ENCODE results near the gene MED9.
A peak's percentile ranks its signal among the peaks of the same experiment; 100 is the strongest.
"Not testable (repeated sequence)": the region's sequence is repeated elsewhere in the genome, so short reads cannot be mapped to it uniquely, and the experiment has no call there.

Gene MED9

GRCh38 chr17:17476865-17477467 is at the start of gene MED9:
TSS of gene MED9 (plus strand) at chr17:17477000. CDS start at chr17:17477042, 42 bp downstream.
- peak; percentile 97 for DNase-seq (ENCODE audit: low read depth, low spot score)

GRCh38 chr17:17429222-17429621 is 47.6 kb upstream of the MED9 start:
- DNase-seq (ENCODE audit: low read depth, low spot score), result no peak

GRCh38 chr17:17430924-17431323 is 45.9 kb upstream of the MED9 start:
- not testable (repeated sequence) for DNase-seq (ENCODE audit: low read depth, low spot score)

GRCh38 chr17:17431605-17432004 is 45.2 kb upstream of the MED9 start:
- DNase-seq (ENCODE audit: low read depth, low spot score), result no peak

GRCh38 chr17:17433000-17433703 is 43.6 kb upstream of the MED9 start:
- no peak for DNase-seq (ENCODE audit: low read depth, low spot score)

- no peak for DNase-seq (ENCODE audit: low read depth, low spot score)
Observed at GRCh38 chr17:17434477-17434876, 42.3 kb upstream of the MED9 start.

- DNase-seq (ENCODE audit: low read depth, low spot score), result peak; percentile 71
Observed at GRCh38 chr17:17435323-17435722, 41.5 kb upstream of the MED9 start.

- no peak for DNase-seq (ENCODE audit: low read depth, low spot score)
Observed at GRCh38 chr17:17437461-17437860, 39.3 kb upstream of the MED9 start.

GRCh38 chr17:17437893-17438292 is 38.9 kb upstream of the MED9 start:
- no peak for DNase-seq (ENCODE audit: low read depth, low spot score)

GRCh38 chr17:17440010-17440843 is 36.6 kb upstream of the MED9 start:
- DNase-seq (ENCODE audit: low read depth, low spot score), result peak; percentile 87

GRCh38 chr17:17440938-17441675 is 35.7 kb upstream of the MED9 start:
- DNase-seq (ENCODE audit: low read depth, low spot score), result no peak

- DNase-seq (ENCODE audit: low read depth, low spot score), result no peak
Observed at GRCh38 chr17:17443173-17443572, 33.6 kb upstream of the MED9 start.

- DNase-seq (ENCODE audit: low read depth, low spot score), result no peak
Observed at GRCh38 chr17:17445296-17445924, 31.4 kb upstream of the MED9 start.

GRCh38 chr17:17445925-17446665 is 30.7 kb upstream of the MED9 start:
- DNase-seq (ENCODE audit: low read depth, low spot score), result peak; percentile 96

GRCh38 chr17:17446666-17447155 is 30.1 kb upstream of the MED9 start:
- no peak for DNase-seq (ENCODE audit: low read depth, low spot score)

GRCh38 chr17:17447264-17447663 is 29.5 kb upstream of the MED9 start:
- DNase-seq (ENCODE audit: low read depth, low spot score), result no peak

- DNase-seq (ENCODE audit: low read depth, low spot score), result no peak
Observed at GRCh38 chr17:17448076-17448475, 28.7 kb upstream of the MED9 start.

GRCh38 chr17:17448723-17449122 is 28.1 kb upstream of the MED9 start:
- DNase-seq (ENCODE audit: low read depth, low spot score), result no peak

GRCh38 chr17:17453088-17453487 is 23.7 kb upstream of the MED9 start:
- DNase-seq (ENCODE audit: low read depth, low spot score), result no peak

GRCh38 chr17:17454276-17454675 is 22.5 kb upstream of the MED9 start:
- no peak for DNase-seq (ENCODE audit: low read depth, low spot score)
